H1 (cell line): Measurements from ENCODE around the gene PTBP3. TPM values are rescaled to one million over a fixed set of nuclear protein-coding genes. Genes with fewer than 3 reads are reported as not detected.

Experiments
- CREB1 ChIP-seq: IDR thresholded peaks from 2 replicates; pipeline ENCODE4 v1.6.1; 2012; ENCODE audit warnings: inconsistent platforms
- RNF2 ChIP-seq: fragments of 200-900, 300-1000 bp; sonication (generic); IDR thresholded peaks from 2 replicates; pipeline ENCODE4 v1.7.1; 2016; ENCODE audit warnings: borderline replicate concordance, low read depth, mild to moderate bottlenecking, antibody characterized with exemption, low read length; ENCODE audit not compliant: poor library complexity, severe bottlenecking; ENCODE audit errors: missing control alignments
- SIRT6 ChIP-seq: IDR thresholded peaks from one replicate; pipeline ENCODE4 v1.7.1; 2012; ENCODE audit warnings: low read length, inconsistent platforms
- polyA plus RNA-seq, 7 experiments: library from polyadenylated mRNA; depleted of rRNA in 3 of 7; stranded (reverse) in 5 of 7; unstranded in 2 of 7; fragments of >200 nt in 5 of 7; fragments of 200-250 nt in 2 of 7; gene quantifications; 1 replicate in 5 of 7; 2 replicates in 1 of 7; 4 replicates in 1 of 7; pipeline versions ENCODE4 v1.2.1 to v1.2.3, GENCODE V29; 2011 to 2013; ENCODE audit warnings: missing spikeins in 2 of 7, mixed read lengths in 2 of 7
- total RNA-seq: library from RNA; stranded (reverse); fragmentation: NEBNext Ultra II Directional; extraction: Animal tissue kit (Norgen Biotek cat#: 25700); gene quantifications from 2 replicates; pipeline ENCODE4 v1.2.1, GENCODE V29; 2021
- TF ChIP-seq, protein P1 (sequence below): IDR thresholded peaks from 2 replicates; pipeline ENCODE4 v1.6.1; 2012; ENCODE audit warnings: low read length, inconsistent platforms

Gene PTBP3
- total and polyA plus RNA-seq, 2 of the 8 experiments (the other 6 are each of a cell fraction or from before 2014, with no cell fraction given) = 51.0 to 124 TPM

DNA sequence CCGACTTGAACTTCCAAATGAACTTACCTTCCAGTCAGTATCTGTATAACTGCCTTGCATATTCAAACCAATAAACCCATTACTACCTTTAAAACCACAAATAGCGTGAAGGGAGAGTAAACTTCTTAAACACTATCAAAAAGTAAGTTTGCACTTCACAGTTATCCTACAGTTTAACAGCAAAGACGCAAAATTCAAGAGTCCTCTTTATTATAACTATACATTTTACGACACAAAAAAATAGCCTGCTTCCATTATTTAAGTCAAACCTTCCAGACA, 1.8 kb downstream of the PTBP3 start (continued):
- TF ChIP-seq, protein P1, sequence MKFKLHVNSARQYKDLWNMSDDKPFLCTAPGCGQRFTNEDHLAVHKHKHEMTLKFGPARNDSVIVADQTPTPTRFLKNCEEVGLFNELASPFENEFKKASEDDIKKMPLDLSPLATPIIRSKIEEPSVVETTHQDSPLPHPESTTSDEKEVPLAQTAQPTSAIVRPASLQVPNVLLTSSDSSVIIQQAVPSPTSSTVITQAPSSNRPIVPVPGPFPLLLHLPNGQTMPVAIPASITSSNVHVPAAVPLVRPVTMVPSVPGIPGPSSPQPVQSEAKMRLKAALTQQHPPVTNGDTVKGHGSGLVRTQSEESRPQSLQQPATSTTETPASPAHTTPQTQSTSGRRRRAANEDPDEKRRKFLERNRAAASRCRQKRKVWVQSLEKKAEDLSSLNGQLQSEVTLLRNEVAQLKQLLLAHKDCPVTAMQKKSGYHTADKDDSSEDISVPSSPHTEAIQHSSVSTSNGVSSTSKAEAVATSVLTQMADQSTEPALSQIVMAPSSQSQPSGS = no peak
- TF ChIP-seq RNF2 (no peak), CREB1 (no peak), SIRT6 (no peak)
- TF ChIP-seq, all 59 proteins: peak for 0
